Astrocyte of the cerebellum (primary cell): ENCODE results near the gene MAL.

Experiments used
- DNase-seq: peaks from one replicate; pipeline ENCODE4 v3.0.0-alpha.2; 2011; ENCODE audit warnings: low read depth
- H3K4me3 ChIP-seq: 2 replicates; pipeline ENCODE4 v1.5.1; 2011; ENCODE audit warnings: mild to moderate bottlenecking, low read depth, low read length, moderate library complexity
- CTCF ChIP-seq: IDR thresholded peaks from 2 replicates; pipeline ENCODE4 v1.5.1; 2012; ENCODE audit warnings: low read length, low read depth, moderate library complexity, mild to moderate bottlenecking; ENCODE audit errors: missing control alignments
- in situ Hi-C: cut with HindIII; loops from 2 replicates; pipeline ENCODE4 v1.10.0; 2017; ENCODE audit warnings: low sequenced_read_pairs

The MAL gene

GRCh38 chr2:95018861-95019550 lies 6.5 kb upstream of the MAL start:
- in situ Hi-C loops = no loop called here
- no peak for DNase-seq
- TF ChIP-seq CTCF = no peak
- no peak overlapping the region for H3K4me3 ChIP-seq

DNA sequence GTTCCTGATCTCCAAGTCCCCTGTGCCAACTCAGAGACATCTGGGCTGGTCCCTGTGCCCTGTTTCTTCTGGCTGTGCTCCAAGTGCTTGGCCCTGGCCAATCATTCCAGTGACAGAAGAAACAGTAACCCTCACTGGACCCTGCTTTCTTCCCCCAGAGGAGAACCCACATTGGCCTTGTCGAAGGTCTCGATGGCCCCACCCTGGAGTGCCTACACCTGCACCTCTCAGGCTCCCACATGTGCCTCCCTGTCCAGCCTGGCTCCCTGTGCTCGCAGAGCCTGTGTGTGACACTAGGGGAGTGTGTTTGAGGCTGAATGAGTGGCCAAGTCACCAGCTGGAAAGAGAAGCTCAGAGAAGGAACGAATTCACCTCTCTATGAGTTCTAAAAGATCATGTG lies 5.9 kb upstream of the MAL start:
- no peak overlapping the region for H3K4me3 ChIP-seq
- in situ Hi-C loops = no loop called here
- no peak for DNase-seq
- no peak for TF ChIP-seq CTCF

DNA sequence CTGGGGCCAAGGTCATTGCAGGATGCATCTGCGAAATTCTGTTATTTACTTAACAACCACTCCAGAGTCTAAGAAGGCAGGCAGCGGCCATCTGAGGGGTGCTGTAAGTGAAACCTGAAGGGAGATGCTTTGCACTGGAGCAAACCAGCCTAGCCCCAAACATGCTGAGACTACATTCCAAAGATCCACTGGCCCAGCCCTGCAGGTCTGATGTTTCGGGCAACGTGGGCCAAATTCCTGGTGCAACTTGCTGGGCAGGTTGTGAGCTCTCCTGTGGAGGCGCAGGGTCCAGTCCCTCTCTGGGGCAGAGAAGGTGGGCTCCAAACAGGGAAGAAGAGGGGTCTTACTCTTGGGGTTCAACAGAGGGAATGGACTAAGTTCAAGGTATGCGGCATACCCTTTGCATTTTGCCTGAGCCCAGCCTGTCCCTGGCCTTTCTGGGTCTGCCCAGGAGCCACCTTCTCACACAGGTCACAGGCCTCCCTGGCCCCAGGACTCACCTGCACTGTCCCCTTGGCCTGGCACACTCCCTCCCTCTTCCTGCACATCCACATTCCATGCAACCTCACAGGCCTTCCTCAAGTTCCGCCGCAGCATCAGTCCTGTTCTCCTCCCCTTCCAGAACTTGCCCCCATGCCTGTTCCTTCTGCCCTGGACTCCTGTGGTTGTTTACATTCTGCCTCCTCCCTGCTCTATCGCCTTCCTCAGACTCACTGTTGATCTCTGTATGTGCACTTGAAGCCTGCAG lies 5.1 kb upstream of the MAL start:
- no peak overlapping the region for H3K4me3 ChIP-seq
- DNase-seq = no peak
- no peak for TF ChIP-seq CTCF
- in situ Hi-C loops = no loop called here

- in situ Hi-C loops = no loop called here
- TF ChIP-seq CTCF = no peak
- no peak overlapping the region for H3K4me3 ChIP-seq
- DNase-seq = no peak
Measured at GRCh38 chr2:95021023-95021416, 4.5 kb upstream of the MAL start.

DNA sequence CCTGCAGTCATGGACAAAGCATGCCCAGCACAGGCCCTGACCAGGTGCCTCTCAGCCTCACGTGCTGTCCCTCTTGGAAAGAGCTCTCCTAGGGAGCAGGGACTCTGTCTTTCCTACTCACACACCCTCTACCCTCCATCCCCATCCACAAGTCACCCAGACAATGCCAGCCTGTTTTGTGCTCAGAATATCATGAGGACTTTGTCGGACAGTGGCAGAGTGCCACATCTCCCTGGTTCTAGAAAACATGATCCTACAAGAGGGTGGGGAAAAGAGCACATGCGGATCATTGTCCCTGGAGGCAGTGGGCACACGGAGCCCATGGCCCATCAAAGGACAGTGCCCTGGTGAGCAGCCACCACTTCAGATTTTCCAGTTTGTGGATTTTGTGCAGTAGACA lies 3.7 kb upstream of the MAL start:
- no peak for DNase-seq
- in situ Hi-C loops = no loop called here
- H3K4me3 ChIP-seq = no peak overlapping the region

More for the DNA sequence above, 3.7 kb upstream of the MAL start:
- no peak for TF ChIP-seq CTCF
